Kidney capillary endothelial cell (primary cell): Measurements from ENCODE around the gene NAE1.

Source experiments
- DNase-seq: peaks from one replicate; pipeline ENCODE4 v3.0.0-alpha.2; 2018; ENCODE audit warnings: low spot score

Gene NAE1

GRCh38 chr16:66849549-66849948, 18.8 kb upstream of the NAE1 start:
- DNase-seq = no peak

DNA sequence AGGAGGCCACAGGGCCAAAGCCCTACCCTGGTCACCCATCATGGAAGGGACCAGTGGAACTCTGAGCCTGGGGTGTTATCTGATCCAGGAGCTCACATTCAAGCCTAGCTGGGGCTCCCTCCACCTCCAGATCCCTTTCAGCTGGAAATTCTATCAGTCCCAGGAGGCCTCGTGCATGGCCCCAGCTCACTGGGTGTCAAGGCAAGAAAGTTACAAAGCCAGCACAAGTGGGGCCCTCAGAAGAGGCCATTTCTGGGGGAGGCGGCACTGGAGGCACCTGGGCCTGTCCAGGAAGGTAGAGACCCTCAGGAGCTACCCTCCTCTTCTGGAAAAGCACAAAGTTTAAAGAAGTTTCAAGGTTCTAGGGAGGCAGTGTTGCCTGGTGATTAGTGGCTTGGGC, 18.2 kb upstream of the NAE1 start:
- DNase-seq = no peak

GRCh38 chr16:66848172-66848571, 17.4 kb upstream of the NAE1 start:
- no peak for DNase-seq

- no peak for DNase-seq
Observed at GRCh38 chr16:66847533-66848067, 16.8 kb upstream of the NAE1 start.

DNA sequence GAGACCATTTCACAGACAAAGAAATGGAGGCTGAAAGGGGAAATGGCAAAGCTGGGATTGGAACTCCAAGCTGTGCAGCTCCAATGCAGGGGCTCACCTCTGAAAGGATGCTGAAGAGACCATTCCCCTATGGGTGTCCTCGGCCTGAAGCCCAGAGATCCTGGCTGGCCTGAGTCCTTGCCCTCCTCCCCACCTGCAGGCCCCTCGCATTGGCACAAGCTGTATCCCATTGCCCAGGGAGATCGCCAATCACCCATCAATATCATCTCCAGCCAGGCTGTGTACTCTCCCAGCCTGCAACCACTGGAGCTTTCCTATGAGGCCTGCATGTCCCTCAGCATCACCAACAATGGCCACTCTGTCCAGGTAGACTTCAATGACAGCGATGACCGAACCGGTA, 16.1 kb upstream of the NAE1 start:
- no peak for DNase-seq

DNA sequence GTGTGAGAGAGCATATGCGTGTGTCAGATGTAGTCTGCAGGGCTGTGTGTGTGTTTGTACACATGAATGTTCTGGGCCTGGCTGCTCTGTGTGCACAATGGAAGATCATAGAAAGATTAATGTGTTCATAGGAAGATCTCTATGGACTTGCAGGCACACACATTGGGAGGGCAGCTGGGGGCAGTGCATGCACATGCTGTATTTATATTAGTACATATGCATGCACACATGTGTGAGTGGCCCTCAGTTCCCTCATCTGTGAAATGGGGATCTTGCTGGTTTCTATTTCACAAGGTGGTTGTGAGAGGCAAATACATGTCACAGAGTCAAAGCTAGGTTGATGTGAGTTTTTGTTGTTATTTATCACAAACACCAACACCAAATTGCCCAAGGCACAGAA, 15.5 kb upstream of the NAE1 start:
- no peak for DNase-seq

GRCh38 chr16:66845791-66846221, 15.0 kb upstream of the NAE1 start:
- DNase-seq = no peak

DNA sequence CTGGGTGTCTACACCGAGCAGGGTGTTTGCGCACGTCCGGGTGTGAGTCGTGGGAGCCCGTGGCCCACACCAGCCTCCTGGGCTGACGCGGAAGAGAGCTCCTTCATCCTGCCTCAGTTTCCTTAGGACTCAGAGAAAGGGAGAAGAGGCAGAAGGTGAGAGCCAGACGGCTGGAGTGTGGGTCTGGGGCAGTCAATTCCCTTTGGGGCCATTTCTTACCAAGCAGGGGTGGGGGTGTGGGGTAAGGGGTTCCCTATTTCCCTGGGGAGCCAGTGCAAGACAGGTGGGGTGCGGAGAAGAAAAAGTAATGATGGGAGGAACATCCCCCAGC, 14.3 kb upstream of the NAE1 start:
- no peak for DNase-seq

DNA sequence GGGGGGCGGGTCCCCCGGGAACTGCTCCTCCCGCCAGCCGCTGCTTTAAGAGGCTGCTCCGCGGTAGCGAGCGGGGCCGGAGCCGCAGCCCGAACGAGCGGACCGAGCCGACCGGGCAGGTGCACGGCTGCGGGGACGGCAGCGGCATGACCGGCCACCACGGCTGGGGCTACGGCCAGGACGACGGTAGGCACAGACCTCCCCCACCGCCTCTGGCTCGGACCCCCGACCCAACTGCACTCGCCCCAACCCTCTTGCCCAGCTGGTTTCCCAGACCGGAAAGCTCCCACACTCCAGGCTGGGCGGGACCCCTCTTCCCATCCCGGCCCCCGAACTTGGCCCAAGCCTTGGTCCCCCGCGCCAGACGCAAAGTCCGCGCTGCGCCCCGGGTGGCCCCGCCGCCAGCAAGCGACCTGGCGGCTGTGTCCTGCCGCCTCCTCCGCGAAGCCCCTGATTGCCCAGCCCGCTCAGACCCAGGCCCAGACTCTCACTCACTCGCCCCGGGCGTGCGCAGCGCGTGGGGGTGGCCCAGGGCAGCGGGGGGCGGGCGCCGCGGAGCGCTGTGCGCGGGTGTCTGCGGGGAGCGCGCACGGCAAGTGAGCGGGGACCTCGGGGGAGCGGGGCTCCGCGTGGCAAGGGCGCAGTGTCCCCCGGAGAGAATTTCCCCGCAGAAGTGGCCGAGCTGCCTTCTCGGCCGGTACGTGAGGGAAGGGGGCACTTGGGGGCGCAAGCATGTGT, 13.7 kb upstream of the NAE1 start, which contains the start of gene CA7:
Gene CA7 (plus strand): TSS at position 73 of the 738 bp plus-strand sequence. CDS start 74 bp downstream, at position 147.
- DNase-seq = no peak

DNA sequence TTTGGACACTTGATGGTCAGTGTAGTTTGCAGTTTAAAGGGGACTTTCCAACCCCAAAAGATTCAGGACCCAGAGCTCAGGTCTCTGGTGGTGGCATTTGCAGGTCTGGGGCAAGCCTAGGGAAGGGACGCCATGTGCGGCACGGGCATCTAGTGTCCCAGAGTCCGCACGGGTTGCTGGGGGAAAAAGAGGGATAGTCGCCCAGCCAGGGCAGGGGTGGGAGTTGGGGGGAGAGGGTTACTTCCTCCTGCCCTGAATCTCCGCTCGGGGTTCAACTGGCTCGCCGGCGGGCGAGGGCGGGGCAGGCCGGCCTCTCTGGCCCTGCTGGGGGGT, 13.2 kb upstream of the NAE1 start:
- DNase-seq = no peak

DNA sequence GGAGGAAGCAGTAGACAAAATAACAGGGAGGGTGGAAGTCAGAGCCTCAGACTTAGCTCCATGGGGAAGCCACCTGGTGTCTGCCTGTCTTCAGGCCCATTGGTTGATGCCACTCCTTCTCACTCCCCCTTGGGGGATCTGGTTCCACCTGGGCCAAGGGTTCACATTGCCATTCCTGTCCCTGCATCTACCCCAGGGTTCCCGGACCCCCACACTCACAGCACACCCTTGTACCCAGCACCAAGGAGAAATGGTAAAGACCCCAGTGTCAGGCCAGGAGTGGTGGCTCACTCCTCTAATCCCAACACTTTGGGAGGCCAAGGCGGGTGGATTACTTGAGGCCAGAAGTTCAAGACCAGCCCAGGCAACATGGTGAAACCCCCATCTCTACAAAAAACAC, 12.4 kb upstream of the NAE1 start:
- DNase-seq = no peak

DNA sequence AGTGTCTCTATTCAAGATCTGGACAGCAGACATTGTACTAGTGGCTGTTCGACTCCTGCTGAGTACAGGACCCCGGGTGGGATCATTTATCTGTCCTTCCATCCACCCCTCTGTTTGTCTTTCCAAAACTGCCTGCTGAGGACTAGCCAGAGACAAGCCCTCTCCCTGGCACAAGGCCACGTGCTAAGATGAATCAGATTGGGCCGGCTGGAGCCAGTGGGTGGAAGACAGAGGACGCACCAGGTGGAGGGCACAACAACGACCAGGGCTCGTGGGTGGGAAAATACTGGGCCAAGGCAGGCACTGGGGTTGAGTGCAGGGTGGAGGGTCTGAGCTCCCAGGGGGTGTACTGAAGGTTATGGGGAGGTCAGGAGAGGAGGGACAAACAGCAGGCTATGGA, 12.0 kb upstream of the NAE1 start:
- DNase-seq = no peak

DNA sequence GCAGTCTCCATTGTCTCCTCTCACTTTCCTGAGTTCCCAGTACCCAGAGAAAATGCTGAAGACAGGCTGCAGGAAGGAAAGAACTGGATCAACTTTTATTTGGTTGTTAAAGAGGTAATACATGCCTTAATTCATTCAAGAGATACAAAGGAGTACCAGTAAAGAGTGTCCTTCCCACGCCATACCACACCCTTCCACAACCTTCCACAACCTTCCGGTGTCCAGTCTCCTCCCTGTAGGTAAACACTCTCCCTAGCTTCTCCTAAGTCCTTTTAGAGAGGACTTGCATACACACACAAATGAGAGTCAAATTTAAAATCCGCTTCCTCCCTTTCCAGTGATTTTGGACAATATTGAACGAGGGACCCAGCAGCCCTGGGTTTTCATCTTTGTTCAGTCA, 10.6 kb upstream of the NAE1 start:
- DNase-seq = no peak

DNA sequence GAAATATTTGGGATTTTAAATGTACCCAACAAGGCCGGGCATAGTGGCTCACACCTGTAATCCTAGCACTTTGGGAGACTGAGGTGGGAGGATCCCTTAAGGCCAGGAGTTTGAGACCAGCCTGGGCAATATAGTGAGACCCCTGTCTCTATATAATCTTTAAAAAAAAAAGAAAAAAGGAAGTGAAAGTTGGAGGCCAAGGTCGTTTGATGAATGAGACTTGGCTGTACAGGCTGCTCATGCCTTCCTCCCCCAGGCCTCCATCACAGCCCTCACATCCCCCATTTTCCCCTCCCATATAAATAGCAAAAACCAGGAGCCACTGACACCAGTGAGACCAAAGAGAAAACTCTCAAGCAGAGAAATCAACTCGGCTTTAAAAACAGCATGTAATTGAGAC, 10.1 kb upstream of the NAE1 start:
- DNase-seq = no peak

DNA sequence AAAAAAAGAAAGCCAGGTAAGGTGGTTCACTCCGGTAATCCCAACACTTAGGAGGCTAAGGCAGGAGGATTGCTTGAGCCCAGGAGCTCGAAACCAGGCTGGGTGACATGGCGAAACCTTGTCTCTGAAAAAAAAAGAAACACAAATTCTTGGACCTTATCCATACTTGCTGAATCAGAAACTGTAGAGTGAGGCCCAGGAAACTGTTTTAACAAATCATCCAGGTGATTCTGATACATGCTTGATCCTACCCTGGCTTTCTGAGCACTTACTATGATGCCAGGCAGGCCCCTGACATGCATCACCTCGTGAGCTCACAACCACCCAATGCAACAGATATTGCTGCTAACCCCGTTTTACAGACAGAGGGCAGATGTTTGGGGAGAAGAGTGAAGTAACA, 4.0 kb upstream of the NAE1 start:
- no peak for DNase-seq

- DNase-seq = no peak
Observed at GRCh38 chr16:66832661-66833305, 2.0 kb upstream of the NAE1 start.

DNA sequence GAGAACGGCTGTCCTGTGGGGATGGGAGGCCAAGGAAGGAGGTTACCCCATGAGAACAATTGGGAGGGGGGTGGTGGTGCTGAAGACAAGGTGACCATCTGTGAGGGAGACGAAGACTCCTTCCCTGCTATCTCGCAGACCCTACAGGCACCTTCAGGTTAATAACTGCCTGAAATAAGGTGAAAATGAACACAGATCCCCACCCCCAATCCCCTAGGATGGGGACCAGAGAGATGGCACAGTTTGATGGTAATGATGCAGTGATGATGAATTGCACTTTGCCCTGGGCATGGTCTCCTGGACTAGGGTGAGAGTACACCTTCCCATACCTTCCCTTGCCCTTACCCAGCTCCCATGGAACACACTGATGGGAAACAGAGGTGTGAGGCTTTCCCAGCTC, 1.4 kb upstream of the NAE1 start:
- no peak for DNase-seq

DNA sequence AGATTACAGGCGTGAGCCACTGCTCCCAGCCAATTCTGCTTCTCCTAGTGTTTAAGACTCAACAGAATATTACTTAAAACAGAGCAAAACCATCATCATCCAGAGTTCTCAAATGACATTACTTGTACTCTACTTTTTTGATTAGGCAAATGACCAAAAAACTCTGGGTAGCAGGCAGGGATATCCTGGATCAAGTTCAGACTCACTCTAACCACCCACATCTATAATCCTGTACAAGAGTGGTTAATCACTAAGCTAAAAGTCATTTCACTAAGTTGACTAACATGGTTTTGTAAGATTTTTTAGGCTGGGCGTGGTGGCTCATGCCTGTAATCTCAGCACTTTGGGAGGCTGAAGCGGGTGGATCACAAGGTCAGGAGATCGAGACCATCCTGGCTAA, 6.8 kb downstream of the NAE1 start:
- DNase-seq = no peak

DNA sequence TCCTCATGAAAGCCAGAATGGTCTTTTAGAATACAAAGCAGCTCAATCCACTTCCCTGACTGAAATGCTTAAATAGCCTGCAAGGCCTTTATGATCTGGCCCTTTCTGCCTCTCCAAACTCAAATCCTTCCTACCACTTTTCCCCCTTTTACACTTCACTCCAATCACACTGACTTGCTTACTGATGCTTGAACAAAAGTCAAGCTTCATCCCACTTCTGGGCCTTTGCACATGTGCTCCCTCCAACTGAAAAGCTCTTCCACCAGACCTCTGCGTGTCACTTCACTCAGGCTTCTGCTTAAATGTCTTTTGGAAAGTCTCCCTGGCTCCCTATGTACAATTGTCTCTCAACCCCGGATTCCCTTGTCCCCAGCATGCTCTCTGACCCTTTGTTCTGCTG, 16.0 kb downstream of the NAE1 start:
- DNase-seq = no peak

DNA sequence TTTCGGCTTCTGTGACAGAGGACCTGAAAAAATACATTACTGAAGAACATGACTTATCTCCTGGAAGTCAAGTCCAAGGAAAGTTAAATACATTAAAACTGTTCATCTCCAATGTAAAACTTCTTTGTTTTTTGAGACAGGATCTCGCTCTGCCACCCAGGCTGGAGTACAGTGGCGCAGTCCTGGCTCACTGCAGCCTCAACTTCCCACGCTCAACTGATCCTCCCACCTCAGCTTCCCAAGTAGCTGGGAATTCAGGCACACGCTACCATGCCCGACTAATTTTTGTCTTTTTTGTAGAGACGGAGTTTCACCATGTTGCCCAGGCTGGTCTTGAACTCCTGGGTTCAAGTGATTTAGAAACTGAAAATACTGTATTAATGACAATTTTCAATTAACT, 19.7 kb downstream of the NAE1 start:
- no peak for DNase-seq

GRCh38 chr16:66810391-66810790, 20.4 kb downstream of the NAE1 start:
- DNase-seq = no peak

GRCh38 chr16:66809765-66810164, 21.0 kb downstream of the NAE1 start:
- DNase-seq = no peak

- DNase-seq = no peak
Observed at GRCh38 chr16:66802159-66802558, 28.6 kb downstream of the NAE1 start.
